OCI-LY1 (cell line): ENCODE measurements around the gene UMAD1.

Experiments used
- H2AFZ ChIP-seq: fragments of 200-600 bp; sonication (generic), shearing (Covaris generic); 2 replicates; pipeline ENCODE4 v1.6.0; 2014; ENCODE audit warnings: antibody characterized with exemption, mild to moderate bottlenecking, low read length
- H3F3A ChIP-seq: fragments of 200-600 bp; sonication (generic), shearing (Covaris generic); 2 replicates; pipeline ENCODE4 v1.6.0; 2014; ENCODE audit warnings: mild to moderate bottlenecking, antibody characterized with exemption, low read length, moderate library complexity; ENCODE audit not compliant: insufficient read depth
- H3K27ac ChIP-seq: fragments of 200-600 bp; sonication (generic); 2 replicates; pipeline ENCODE4 v1.5.1; 2014; ENCODE audit warnings: low read length, mixed run types, mild to moderate bottlenecking, low read depth; ENCODE audit not compliant: poor library complexity, severe bottlenecking
- H3K27me3 ChIP-seq: fragments of 200-600 bp; sonication (generic); 2 replicates; pipeline ENCODE4 v1.6.0; 2014; ENCODE audit warnings: antibody characterized with exemption, mild to moderate bottlenecking, low read length, moderate library complexity; ENCODE audit not compliant: insufficient read depth
- H3K36me3 ChIP-seq: fragments of 200-600 bp; sonication (generic); 2 replicates; pipeline ENCODE4 v1.6.1; 2014; ENCODE audit warnings: mild to moderate bottlenecking, antibody characterized with exemption, low read length, moderate library complexity, mixed read lengths; ENCODE audit not compliant: insufficient read depth
- H3K4me1 ChIP-seq: fragments of 200-600 bp; sonication (generic); 2 replicates; pipeline ENCODE4 v1.5.1; 2014; ENCODE audit warnings: mild to moderate bottlenecking, low read length, moderate library complexity; ENCODE audit not compliant: insufficient read depth, severe bottlenecking
- H3K4me2 ChIP-seq: fragments of 200-600 bp; sonication (generic), shearing (Covaris generic); 2 replicates; pipeline ENCODE4 v1.6.1; 2014; ENCODE audit warnings: low read length
- H3K4me3 ChIP-seq: fragments of 200-600 bp; sonication (generic); 2 replicates; pipeline ENCODE4 v1.5.1; 2014; ENCODE audit warnings: low read length, low read depth, mild to moderate bottlenecking, mixed read lengths; ENCODE audit not compliant: poor library complexity, severe bottlenecking
- H3K79me2 ChIP-seq: fragments of 200-600 bp; shearing (Covaris generic); 2 replicates; pipeline ENCODE4 v1.6.1; 2016; ENCODE audit warnings: mixed run types, low read length, mixed read lengths; ENCODE audit not compliant: insufficient read depth
- H3K9ac ChIP-seq: fragments of 200-600 bp; sonication (generic), shearing (Covaris generic); 2 replicates; pipeline ENCODE4 v1.6.1; 2014; ENCODE audit warnings: mild to moderate bottlenecking, low read length, mixed read lengths
- H3K9me2 ChIP-seq: fragments of 200-600 bp; sonication (generic), shearing (Covaris generic); 2 replicates; pipeline ENCODE4 v1.6.1; 2014; ENCODE audit warnings: low read depth, mild to moderate bottlenecking, low read length, mixed read lengths
- H3K9me3 ChIP-seq: fragments of 200-600 bp; shearing (Covaris generic); 2 replicates; pipeline ENCODE4 v1.6.1; 2014; ENCODE audit warnings: low read length, mixed read lengths
- H4K20me1 ChIP-seq: fragments of 200-600 bp; sonication (generic), shearing (Covaris generic); 2 replicates; pipeline ENCODE4 v1.6.0; 2016; ENCODE audit warnings: mild to moderate bottlenecking, low read length; ENCODE audit not compliant: insufficient read depth
- EZH2 ChIP-seq: fragments of 200-600 bp; sonication (generic), shearing (Covaris generic); IDR thresholded peaks from 2 replicates; pipeline ENCODE4 v1.8.0; 2017; ENCODE audit warnings: borderline replicate concordance, mixed run types, mild to moderate bottlenecking, antibody characterized with exemption, low read length, moderate library complexity, mixed read lengths
- TF ChIP-seq, protein P1 (sequence below): fragments of 200-600 bp; sonication (generic), shearing (Covaris generic); IDR thresholded peaks from 2 replicates; pipeline ENCODE4 v1.5.1; 2017; ENCODE audit warnings: mild to moderate bottlenecking, antibody characterized with exemption, low read length, moderate library complexity, mixed read lengths

UMAD1 gene

DNA sequence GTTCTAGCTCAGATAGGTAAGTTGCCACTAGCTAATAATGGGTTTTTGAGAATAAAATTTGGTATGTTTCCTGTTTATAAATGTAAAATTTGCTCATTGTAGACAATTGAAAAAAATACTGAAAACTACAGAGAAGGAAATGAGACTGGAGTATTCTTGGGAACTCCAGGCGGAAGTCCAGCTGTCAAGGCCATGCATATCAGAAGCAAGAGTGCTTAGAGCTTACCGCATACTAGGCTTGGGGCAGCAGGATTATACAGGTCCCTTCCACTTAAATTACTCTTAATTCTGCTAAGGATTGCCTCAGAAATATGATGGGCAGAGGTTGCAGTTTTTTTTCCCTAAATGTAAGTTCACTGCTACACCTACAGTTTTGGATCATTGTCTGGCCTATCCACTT, 26.6 kb downstream of the UMAD1 start:
- H3K36me3 ChIP-seq: peaks cover 2% of the 10 kb centered on the region; the same call in 1 of the 2 replicates
- H3K9me2 ChIP-seq: no peaks in the 10 kb centered on the region
- peaks cover 13% of the 10 kb centered on the region for H3K4me1 ChIP-seq
- no peaks in the 10 kb centered on the region for H3K9me3 ChIP-seq
- no peaks in the 10 kb centered on the region for H4K20me1 ChIP-seq
- TF ChIP-seq, protein P1, sequence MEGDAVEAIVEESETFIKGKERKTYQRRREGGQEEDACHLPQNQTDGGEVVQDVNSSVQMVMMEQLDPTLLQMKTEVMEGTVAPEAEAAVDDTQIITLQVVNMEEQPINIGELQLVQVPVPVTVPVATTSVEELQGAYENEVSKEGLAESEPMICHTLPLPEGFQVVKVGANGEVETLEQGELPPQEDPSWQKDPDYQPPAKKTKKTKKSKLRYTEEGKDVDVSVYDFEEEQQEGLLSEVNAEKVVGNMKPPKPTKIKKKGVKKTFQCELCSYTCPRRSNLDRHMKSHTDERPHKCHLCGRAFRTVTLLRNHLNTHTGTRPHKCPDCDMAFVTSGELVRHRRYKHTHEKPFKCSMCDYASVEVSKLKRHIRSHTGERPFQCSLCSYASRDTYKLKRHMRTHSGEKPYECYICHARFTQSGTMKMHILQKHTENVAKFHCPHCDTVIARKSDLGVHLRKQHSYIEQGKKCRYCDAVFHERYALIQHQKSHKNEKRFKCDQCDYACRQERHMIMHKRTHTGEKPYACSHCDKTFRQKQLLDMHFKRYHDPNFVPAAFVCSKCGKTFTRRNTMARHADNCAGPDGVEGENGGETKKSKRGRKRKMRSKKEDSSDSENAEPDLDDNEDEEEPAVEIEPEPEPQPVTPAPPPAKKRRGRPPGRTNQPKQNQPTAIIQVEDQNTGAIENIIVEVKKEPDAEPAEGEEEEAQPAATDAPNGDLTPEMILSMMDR: no peak
- TF ChIP-seq EZH2: no peak
- no peak overlapping the region for H3K4me2 ChIP-seq
- H3K4me3 ChIP-seq: no peak overlapping the region
- no peak overlapping the region for H3K27ac ChIP-seq
- H3F3A ChIP-seq: no peaks in the 10 kb centered on the region
- no peak overlapping the region for H2AFZ ChIP-seq
- no peak overlapping the region for H3K9ac ChIP-seq
- H3K27me3 ChIP-seq: no peaks in the 10 kb centered on the region
- H3K79me2 ChIP-seq: no peaks in the 10 kb centered on the region

DNA sequence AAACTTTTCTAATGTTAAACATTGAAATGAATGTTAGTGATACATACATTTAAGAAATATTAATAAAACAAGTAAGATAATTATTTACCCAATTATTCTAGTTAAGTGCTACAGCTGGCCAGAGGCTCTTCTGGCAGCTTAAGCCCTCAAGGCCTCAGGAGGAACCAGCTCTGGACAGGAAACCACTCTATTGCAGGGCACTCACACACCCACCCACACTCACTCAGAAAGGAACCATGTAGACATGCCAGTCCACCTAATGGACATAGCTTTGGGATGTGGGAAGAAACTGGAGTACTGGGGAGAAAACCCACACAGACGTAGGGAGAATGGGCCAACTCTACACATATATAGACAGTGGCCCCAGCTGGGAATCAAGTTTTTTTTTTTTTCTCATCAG, 28.2 kb downstream of the UMAD1 start:
- peaks cover 4% of the 10 kb centered on the region; the same call in 1 of the 2 replicates for H3K36me3 ChIP-seq
- TF ChIP-seq EZH2: no peak
- TF ChIP-seq, protein P1: no peak
- no peaks in the 10 kb centered on the region for H3F3A ChIP-seq
- no peaks in the 10 kb centered on the region for H3K9me3 ChIP-seq
- peaks cover 3% of the 10 kb centered on the region; the same call in 1 of the 2 replicates for H3K79me2 ChIP-seq
- no peaks in the 10 kb centered on the region for H4K20me1 ChIP-seq
- no peak overlapping the region for H3K9ac ChIP-seq
- no peak overlapping the region for H2AFZ ChIP-seq
- no peak overlapping the region for H3K4me2 ChIP-seq
- H3K4me1 ChIP-seq: peaks cover 18% of the 10 kb centered on the region
- H3K27ac ChIP-seq: no peak overlapping the region
- H3K27me3 ChIP-seq: no peaks in the 10 kb centered on the region
- no peaks in the 10 kb centered on the region for H3K9me2 ChIP-seq
- H3K4me3 ChIP-seq: no peak overlapping the region

DNA sequence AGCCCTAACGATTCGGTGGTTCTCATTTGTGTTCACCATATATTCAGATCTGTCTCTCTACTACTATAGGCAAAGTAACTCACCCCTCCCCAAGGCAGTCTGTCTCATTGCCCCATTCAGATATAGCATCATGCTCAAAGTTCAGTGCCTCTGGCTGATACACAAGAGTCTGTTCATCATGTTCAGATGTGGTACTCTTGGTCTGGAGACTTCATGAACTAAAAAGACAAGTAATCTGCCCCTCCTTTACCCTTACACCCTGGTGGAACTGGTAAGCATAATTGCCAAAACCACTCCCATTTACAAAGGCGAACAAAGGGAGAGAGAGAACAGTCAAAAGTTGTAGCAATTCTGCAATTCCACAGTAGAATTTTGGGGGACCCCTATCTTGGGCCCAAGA, 29.9 kb downstream of the UMAD1 start:
- Histone ChIP-seq H3K4me2 (no peak overlapping the region), H3K27me3 (no peaks in the 10 kb centered on the region), H3K9me3 (no peaks in the 10 kb centered on the region), H3K4me1 (peaks cover 23% of the 10 kb centered on the region), H3K27ac (no peak overlapping the region), H3F3A (no peaks in the 10 kb centered on the region), H3K4me3 (no peak overlapping the region), H4K20me1 (no peaks in the 10 kb centered on the region), H3K36me3 (peaks cover 12% of the 10 kb centered on the region; the same call in 1 of the 2 replicates), H3K9me2 (no peaks in the 10 kb centered on the region), H2AFZ (no peak overlapping the region), H3K9ac (no peak overlapping the region), H3K79me2 (peaks cover 7% of the 10 kb centered on the region; the same call in 1 of the 2 replicates)
- no peak for TF ChIP-seq EZH2
- TF ChIP-seq, protein P1: no peak
